H9 (cell line): Measurements from ENCODE around the gene BIRC3. TPM values are rescaled to one million over a fixed set of nuclear protein-coding genes. Genes with fewer than 3 reads are reported as not detected.

Experiments used
- DNase-seq: peaks from one replicate; pipeline ENCODE4 v3.0.0-alpha.2; 2017
- H2AFZ ChIP-seq: one replicate; pipeline ENCODE4 v1.6.1; 2013; ENCODE audit warnings: mild to moderate bottlenecking, low read length, control low read depth, moderate library complexity
- H2AK5ac ChIP-seq: 2 replicates; pipeline ENCODE4 v1.6.1; 2013; ENCODE audit warnings: low read length, control low read depth, mixed read lengths; ENCODE audit not compliant: insufficient read length
- H2BK120ac ChIP-seq: one replicate; pipeline ENCODE4 v1.6.1; 2013; ENCODE audit warnings: low read depth, mild to moderate bottlenecking, low read length, control low read depth, inconsistent platforms; ENCODE audit not compliant: poor library complexity, severe bottlenecking
- H2BK12ac ChIP-seq: 2 replicates; pipeline ENCODE4 v1.6.1; 2013; ENCODE audit warnings: low read length, control low read depth, mixed read lengths, low read depth; ENCODE audit not compliant: insufficient read length
- H2BK15ac ChIP-seq: 2 replicates; pipeline ENCODE4 v1.6.1; 2013; ENCODE audit warnings: low read depth, low read length, control low read depth
- H2BK20ac ChIP-seq: one replicate; pipeline ENCODE4 v1.6.1; 2013; ENCODE audit warnings: low read depth, mild to moderate bottlenecking, low read length, control low read depth, inconsistent platforms; ENCODE audit not compliant: poor library complexity, severe bottlenecking
- H2BK5ac ChIP-seq: 2 replicates; pipeline ENCODE4 v1.6.1; 2013; ENCODE audit warnings: low read length, control low read depth, mixed read lengths; ENCODE audit not compliant: insufficient read length
- H3K14ac ChIP-seq: 2 replicates; pipeline ENCODE4 v1.6.1; 2013; ENCODE audit warnings: low read length, control low read depth; ENCODE audit not compliant: insufficient read depth
- H3K18ac ChIP-seq: 2 replicates; pipeline ENCODE4 v1.6.1; 2013; ENCODE audit warnings: low read depth, mild to moderate bottlenecking, mixed read lengths, low read length, control low read depth; ENCODE audit not compliant: insufficient read length
- H3K23ac ChIP-seq: 2 replicates; pipeline ENCODE4 v1.6.1; 2013; ENCODE audit warnings: low read length, control low read depth, mixed read lengths, low read depth; ENCODE audit not compliant: insufficient read length
- H3K23me2 ChIP-seq: 2 replicates; pipeline ENCODE4 v1.6.1; 2013; ENCODE audit warnings: low read depth, mild to moderate bottlenecking, mixed read lengths, low read length, control low read depth; ENCODE audit not compliant: insufficient read length, poor library complexity, severe bottlenecking
- H3K27ac ChIP-seq: 2 replicates; pipeline ENCODE4 v1.5.1; 2013; ENCODE audit warnings: low read length, control low read depth, mixed read lengths, low read depth; ENCODE audit not compliant: insufficient read length
- H3K27me3 ChIP-seq: 2 replicates; pipeline ENCODE4 v1.6.1; 2013; ENCODE audit warnings: low read length, control low read depth, inconsistent platforms; ENCODE audit not compliant: insufficient read depth
- H3K4ac ChIP-seq: 2 replicates; pipeline ENCODE4 v1.6.1; 2013; ENCODE audit warnings: low read depth, mild to moderate bottlenecking, control low read depth, inconsistent platforms, low read length, moderate library complexity
- H3K4me1 ChIP-seq: 2 replicates; pipeline ENCODE4 v1.6.1; 2013; ENCODE audit warnings: low read length, control low read depth, inconsistent platforms; ENCODE audit not compliant: insufficient read depth
- H3K4me2 ChIP-seq: 2 replicates; pipeline ENCODE4 v1.6.1; 2013; ENCODE audit warnings: low read length, control low read depth, mixed read lengths; ENCODE audit not compliant: insufficient read length, insufficient read depth
- H3K56ac ChIP-seq: 2 replicates; pipeline ENCODE4 v1.6.1; 2013; ENCODE audit warnings: low read depth, mild to moderate bottlenecking, mixed read lengths, low read length, control low read depth; ENCODE audit not compliant: insufficient read length
- H3K79me1 ChIP-seq: 2 replicates; pipeline ENCODE4 v1.6.1; 2013; ENCODE audit warnings: low read depth, mild to moderate bottlenecking, moderate library complexity, low read length, control low read depth, inconsistent platforms; ENCODE audit not compliant: insufficient read depth, poor library complexity, severe bottlenecking
- H3K79me2 ChIP-seq: 2 replicates; pipeline ENCODE4 v1.6.1; 2013; ENCODE audit warnings: low read length, control low read depth, inconsistent platforms; ENCODE audit not compliant: insufficient read depth
- H3K9ac ChIP-seq: 2 replicates; pipeline ENCODE4 v1.6.1; 2013; ENCODE audit warnings: low read length, control low read depth, mixed read lengths; ENCODE audit not compliant: insufficient read length; ENCODE audit errors: extremely low read depth
- H3K9me3 ChIP-seq: one replicate; pipeline ENCODE4 v1.6.1; 2013; ENCODE audit warnings: low read depth, low read length, inconsistent platforms; ENCODE audit not compliant: control insufficient read depth
- H3T11ph ChIP-seq: one replicate; pipeline ENCODE4 v1.6.1; 2013; ENCODE audit warnings: mild to moderate bottlenecking, low read length, control low read depth, inconsistent platforms
- H4K20me1 ChIP-seq: one replicate; pipeline ENCODE4 v1.6.1; 2013; ENCODE audit not compliant: control insufficient read depth, insufficient read length, insufficient read depth
- H4K5ac ChIP-seq: 2 replicates; pipeline ENCODE4 v1.6.1; 2013; ENCODE audit warnings: low read depth, mild to moderate bottlenecking, mixed read lengths, low read length, control low read depth; ENCODE audit not compliant: insufficient read length
- H4K8ac ChIP-seq: replicated peaks from 2 replicates; pipeline ENCODE4 v1.6.1; 2013; ENCODE audit warnings: low read length, control low read depth, mixed read lengths, low read depth; ENCODE audit not compliant: insufficient read length
- H4K91ac ChIP-seq: 2 replicates; pipeline ENCODE4 v1.6.1; 2013; ENCODE audit warnings: low read depth, mild to moderate bottlenecking, moderate library complexity, mixed read lengths, low read length, control low read depth; ENCODE audit not compliant: insufficient read length
- H3K27ac Mint-ChIP-seq, 3 experiments: 2 replicates in 2 of 3; 3 replicates in 1 of 3; pipeline ENCODE4 v1.8.0; 2020 to 2021; ENCODE audit warnings: mixed read lengths in 3 of 3, mild to moderate bottlenecking in 1 of 3, moderate library complexity in 1 of 3
- H3K27me3 Mint-ChIP-seq: 2 replicates; pipeline ENCODE4 v1.8.0; 2021; ENCODE audit warnings: low read depth, mild to moderate bottlenecking, moderate library complexity, mixed read lengths
- H3K36me3 Mint-ChIP-seq, 3 experiments: 2 replicates in 2 of 3; 3 replicates in 1 of 3; pipeline ENCODE4 v1.8.0; 2020 to 2021; ENCODE audit warnings: low read depth in 3 of 3, mixed read lengths in 3 of 3; ENCODE audit not compliant: insufficient read depth in 1 of 3
- H3K4me1 Mint-ChIP-seq, 2 experiments: 2 replicates each; pipeline ENCODE4 v1.8.0; 2020; ENCODE audit warnings: mixed read lengths in 2 of 2
- H3K4me3 Mint-ChIP-seq, 2 experiments: 2 replicates in 1 of 2; 3 replicates in 1 of 2; pipeline ENCODE4 v1.8.0; 2020 to 2021; ENCODE audit warnings: mild to moderate bottlenecking in 2 of 2, mixed read lengths in 2 of 2, moderate library complexity in 1 of 2
- H3K9me3 Mint-ChIP-seq, 2 experiments: 2 replicates in 1 of 2; 3 replicates in 1 of 2; pipeline ENCODE4 v1.8.0; 2020; ENCODE audit warnings: mild to moderate bottlenecking in 2 of 2, mixed read lengths in 2 of 2, moderate library complexity in 1 of 2
- WGBS: extraction: QIAGEN DNeasy Blood & Tissue Kit; methylation state at CpG from one replicate; pipeline ENCODE4 v1.1.7; 2013; ENCODE audit warnings: missing lambda C conversion rate, low lambda C conversion rate, mixed read lengths; ENCODE audit not compliant: insufficient read length; ENCODE audit errors: extremely low coverage; 5-methylcytosine and 5-hydroxymethylcytosine counted together
- total RNA-seq: library from RNA; stranded (reverse); gene quantifications from 2 replicates; pipeline ENCODE4 v1.2.1, GENCODE V29; 2021
- TF ChIP-seq, protein P1 (sequence below): fragments of 200-600 bp; sonication (generic); conservative IDR thresholded peaks from 3 replicates; pipeline ENCODE4 v1.8.0; 2021; ENCODE audit warnings: antibody characterized with exemption, mild to moderate bottlenecking

BIRC3 gene
- total RNA-seq, 1 experiment from 2014 or later = 0.04 TPM

DNA sequence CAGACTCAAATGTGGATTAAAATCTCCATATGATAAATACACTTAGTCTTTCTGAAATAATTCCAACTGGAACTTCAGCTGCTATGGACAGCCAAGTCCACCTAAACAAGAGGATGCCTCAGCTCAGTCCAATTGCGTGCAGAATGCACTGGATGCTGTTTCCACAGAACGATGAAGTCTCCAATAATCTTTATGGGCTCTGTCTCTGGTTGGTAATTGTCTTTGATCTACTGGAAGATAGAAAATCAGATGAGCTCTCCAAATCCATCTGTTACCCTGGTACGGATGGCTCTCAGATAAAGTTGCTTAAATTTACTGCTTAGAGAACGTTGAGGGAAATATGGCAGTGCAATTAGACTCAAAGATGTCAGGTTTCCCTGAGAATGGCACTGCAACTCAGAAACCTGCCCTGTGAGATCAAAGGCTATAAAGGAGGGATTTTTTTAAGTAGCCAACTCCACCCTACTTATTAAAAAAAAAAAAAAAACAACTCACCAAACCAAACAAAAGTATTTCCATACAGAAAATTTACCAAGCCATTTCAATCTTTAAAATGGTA is 859 bp upstream of the BIRC3 start:
- Histone ChIP-seq H2BK5ac (no peak overlapping the region), H2BK12ac (no peak overlapping the region), H2BK120ac (no peak overlapping the region), H3K4ac (no peak overlapping the region), H3K27me3 (no peaks in the 10 kb centered on the region; the same call in 1 of the 2 replicates), H4K8ac (no peak overlapping the region), H3T11ph (no peak overlapping the region), H4K20me1 (no peaks in the 10 kb centered on the region), H4K5ac (no peak overlapping the region), H3K23ac (no peak overlapping the region), H3K79me1 (no peaks in the 10 kb centered on the region), H4K91ac (no peak overlapping the region), H2BK20ac (no peak overlapping the region), H2AK5ac (no peak overlapping the region), H2AFZ (no peak overlapping the region), H3K18ac (no peak overlapping the region), H3K4me1 (peaks cover 2% of the 10 kb centered on the region; the same call in 1 of the 2 replicates), H3K23me2 (peaks cover 8% of the 10 kb centered on the region), H3K56ac (no peak overlapping the region), H3K9me3 (no peaks in the 10 kb centered on the region), H3K14ac (no peak overlapping the region), H3K79me2 (no peaks in the 10 kb centered on the region), H2BK15ac (no peak overlapping the region), H3K4me2 (no peak overlapping the region), H3K27ac (no peak overlapping the region), H3K9ac (no peak overlapping the region)
- no CpG with 5 or more reads among the region's 4 CpGs for WGBS
- H3K4me1 Mint-ChIP-seq = peaks cover 6% of the 10 kb centered on the region in 2 experiments; a peak in 3 of 4 replicates
- H3K27ac Mint-ChIP-seq = 0 out of 7 replicates have a peak overlapping the region, but pooled peaks of 1 of the 3 experiments have one; percentile 43
- no peaks in the 10 kb centered on the region for H3K36me3 Mint-ChIP-seq
- TF ChIP-seq, protein P1, sequence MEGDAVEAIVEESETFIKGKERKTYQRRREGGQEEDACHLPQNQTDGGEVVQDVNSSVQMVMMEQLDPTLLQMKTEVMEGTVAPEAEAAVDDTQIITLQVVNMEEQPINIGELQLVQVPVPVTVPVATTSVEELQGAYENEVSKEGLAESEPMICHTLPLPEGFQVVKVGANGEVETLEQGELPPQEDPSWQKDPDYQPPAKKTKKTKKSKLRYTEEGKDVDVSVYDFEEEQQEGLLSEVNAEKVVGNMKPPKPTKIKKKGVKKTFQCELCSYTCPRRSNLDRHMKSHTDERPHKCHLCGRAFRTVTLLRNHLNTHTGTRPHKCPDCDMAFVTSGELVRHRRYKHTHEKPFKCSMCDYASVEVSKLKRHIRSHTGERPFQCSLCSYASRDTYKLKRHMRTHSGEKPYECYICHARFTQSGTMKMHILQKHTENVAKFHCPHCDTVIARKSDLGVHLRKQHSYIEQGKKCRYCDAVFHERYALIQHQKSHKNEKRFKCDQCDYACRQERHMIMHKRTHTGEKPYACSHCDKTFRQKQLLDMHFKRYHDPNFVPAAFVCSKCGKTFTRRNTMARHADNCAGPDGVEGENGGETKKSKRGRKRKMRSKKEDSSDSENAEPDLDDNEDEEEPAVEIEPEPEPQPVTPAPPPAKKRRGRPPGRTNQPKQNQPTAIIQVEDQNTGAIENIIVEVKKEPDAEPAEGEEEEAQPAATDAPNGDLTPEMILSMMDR = no peak
- H3K27me3 Mint-ChIP-seq = peaks cover 27% of the 10 kb centered on the region
- no peak overlapping the region for H3K4me3 Mint-ChIP-seq
- H3K9me3 Mint-ChIP-seq = no peaks in the 10 kb centered on the region
- DNase-seq = no peak
